ENCODE measurements around the gene UCHL5. TPM values are rescaled to one million over a fixed set of nuclear protein-coding genes. Genes with fewer than 3 reads are reported as not detected.

The UCHL5 gene
- total and polyA plus RNA-seq, 4 donors: 14.5 to 29.7 (median 21.6) TPM

DNA sequence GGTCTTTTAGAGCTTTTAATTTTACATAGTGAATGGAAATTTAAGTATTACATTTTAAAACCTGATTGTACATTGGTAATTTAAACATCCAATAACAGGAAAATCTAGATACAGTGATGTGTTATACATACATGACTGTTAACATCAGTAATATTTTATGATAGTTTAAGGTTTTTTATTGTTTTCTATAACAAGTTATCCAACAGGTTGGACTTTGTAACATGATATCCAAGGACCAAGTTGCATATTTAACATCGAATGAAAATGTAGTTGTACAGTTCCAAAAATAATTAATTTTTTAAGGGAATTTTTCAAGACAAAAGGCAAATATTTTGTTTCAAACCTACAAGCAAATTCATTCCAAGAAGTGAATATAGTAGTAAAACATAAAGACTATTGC lies 31.7 kb upstream of the UCHL5 start:
- H3K36me3 ChIP-seq (ENCODE audit: control insufficient read depth in 4 of 4, insufficient read depth in 3 of 4, low read depth in 1 of 4, low read length in 3 of 4): peaks cover 2 to 16% (median 12%) of the 10 kb centered on the region in 4 donors
- WGBS: 59% methylated on average over 1 of the region's 1 CpG

GRCh38 chr1:193087893-193088292 lies 28.7 kb upstream of the UCHL5 start:
- Histone ChIP-seq H3K4me3 (ENCODE audit: low read depth in 1 of 3, low read length in 3 of 3) (no peak overlapping the region), H3K4me1 (ENCODE audit: control insufficient read depth in 4 of 4, insufficient read depth in 4 of 4, low read length in 3 of 4) (no peaks in the 10 kb centered on the region), H3K9me3 (ENCODE audit: control insufficient read depth in 4 of 4, low read length in 3 of 4) (no peaks in the 10 kb centered on the region), H3K9ac (ENCODE audit: low read depth in 1 of 2, low read length in 2 of 2) (no peak overlapping the region), H3K27me3 (ENCODE audit: control insufficient read depth in 4 of 4, insufficient read depth in 4 of 4, low read length in 3 of 4) (no peaks in the 10 kb centered on the region), H3K27ac (ENCODE audit: low read depth in 1 of 2, low read length in 2 of 2) (no peak overlapping the region), H3K36me3 (ENCODE audit: control insufficient read depth in 4 of 4, insufficient read depth in 3 of 4, low read depth in 1 of 4, low read length in 3 of 4) (peaks cover 0 to 19% (median 13%) of the 10 kb centered on the region in 4 donors)
- 75% methylated on average over 3 of the region's 3 CpGs for WGBS
- no peak for DNase-seq (ENCODE audit: low spot score)
- no peak for TF ChIP-seq MAX (IDR thresholded peaks at IDR 0.05)
- TF ChIP-seq RXRA (IDR thresholded peaks at IDR 0.05): no peak
- TF ChIP-seq CTCF (IDR thresholded peaks at IDR 0.05; ENCODE audit: low read depth, low read length, missing input control): no peak
- TF ChIP-seq JUND (IDR thresholded peaks at IDR 0.05): no peak
- no peak for TF ChIP-seq HNF4A (conservative IDR thresholded peaks at IDR 0.05)
- no peak for TF ChIP-seq EGR1 (IDR thresholded peaks at IDR 0.05; ENCODE audit: low read depth in 2 of 2)
- no peak for TF ChIP-seq SP1 (IDR thresholded peaks at IDR 0.05)
- no peak for TF ChIP-seq TAF1 (conservative IDR thresholded peaks at IDR 0.05)

More for the DNA sequence above, 31.7 kb upstream of the UCHL5 start:
- Histone ChIP-seq H3K9ac (ENCODE audit: low read depth in 1 of 2, low read length in 2 of 2) (no peak overlapping the region), H3K4me3 (ENCODE audit: low read depth in 1 of 3, low read length in 3 of 3) (no peak overlapping the region), H3K27me3 (ENCODE audit: control insufficient read depth in 4 of 4, insufficient read depth in 4 of 4, low read length in 3 of 4) (no peaks in the 10 kb centered on the region), H3K27ac (ENCODE audit: low read depth in 1 of 2, low read length in 2 of 2) (no peak overlapping the region), H3K9me3 (ENCODE audit: control insufficient read depth in 4 of 4, low read length in 3 of 4) (no peaks in the 10 kb centered on the region), H3K4me1 (ENCODE audit: control insufficient read depth in 4 of 4, insufficient read depth in 4 of 4, low read length in 3 of 4) (no peaks in the 10 kb centered on the region)
- DNase-seq (ENCODE audit: low spot score): no peak
- no peak for TF ChIP-seq FOXA1 (IDR thresholded peaks at IDR 0.05)
- TF ChIP-seq ZBTB33 (IDR thresholded peaks at IDR 0.05): no peak
- TF ChIP-seq, protein P1, sequence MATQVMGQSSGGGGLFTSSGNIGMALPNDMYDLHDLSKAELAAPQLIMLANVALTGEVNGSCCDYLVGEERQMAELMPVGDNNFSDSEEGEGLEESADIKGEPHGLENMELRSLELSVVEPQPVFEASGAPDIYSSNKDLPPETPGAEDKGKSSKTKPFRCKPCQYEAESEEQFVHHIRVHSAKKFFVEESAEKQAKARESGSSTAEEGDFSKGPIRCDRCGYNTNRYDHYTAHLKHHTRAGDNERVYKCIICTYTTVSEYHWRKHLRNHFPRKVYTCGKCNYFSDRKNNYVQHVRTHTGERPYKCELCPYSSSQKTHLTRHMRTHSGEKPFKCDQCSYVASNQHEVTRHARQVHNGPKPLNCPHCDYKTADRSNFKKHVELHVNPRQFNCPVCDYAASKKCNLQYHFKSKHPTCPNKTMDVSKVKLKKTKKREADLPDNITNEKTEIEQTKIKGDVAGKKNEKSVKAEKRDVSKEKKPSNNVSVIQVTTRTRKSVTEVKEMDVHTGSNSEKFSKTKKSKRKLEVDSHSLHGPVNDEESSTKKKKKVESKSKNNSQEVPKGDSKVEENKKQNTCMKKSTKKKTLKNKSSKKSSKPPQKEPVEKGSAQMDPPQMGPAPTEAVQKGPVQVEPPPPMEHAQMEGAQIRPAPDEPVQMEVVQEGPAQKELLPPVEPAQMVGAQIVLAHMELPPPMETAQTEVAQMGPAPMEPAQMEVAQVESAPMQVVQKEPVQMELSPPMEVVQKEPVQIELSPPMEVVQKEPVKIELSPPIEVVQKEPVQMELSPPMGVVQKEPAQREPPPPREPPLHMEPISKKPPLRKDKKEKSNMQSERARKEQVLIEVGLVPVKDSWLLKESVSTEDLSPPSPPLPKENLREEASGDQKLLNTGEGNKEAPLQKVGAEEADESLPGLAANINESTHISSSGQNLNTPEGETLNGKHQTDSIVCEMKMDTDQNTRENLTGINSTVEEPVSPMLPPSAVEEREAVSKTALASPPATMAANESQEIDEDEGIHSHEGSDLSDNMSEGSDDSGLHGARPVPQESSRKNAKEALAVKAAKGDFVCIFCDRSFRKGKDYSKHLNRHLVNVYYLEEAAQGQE (IDR thresholded peaks at IDR 0.05): no peak
- no peak for TF ChIP-seq EGR1 (IDR thresholded peaks at IDR 0.05; ENCODE audit: low read depth in 2 of 2)
- TF ChIP-seq FOXA2 (IDR thresholded peaks at IDR 0.05): no peak
- TF ChIP-seq RXRA (IDR thresholded peaks at IDR 0.05): no peak
- TF ChIP-seq SP1 (IDR thresholded peaks at IDR 0.05): no peak
- TF ChIP-seq NR2F2 (IDR thresholded peaks at IDR 0.05): no peak
- no peak for TF ChIP-seq CTCF (IDR thresholded peaks at IDR 0.05; ENCODE audit: low read depth, low read length, missing input control)
- TF ChIP-seq HNF4G (IDR thresholded peaks at IDR 0.05): no peak
- TF ChIP-seq HNF4A (conservative IDR thresholded peaks at IDR 0.05): no peak
